Gastrocnemius medialis (tissue), 4 donors: ENCODE data around the gene UMODL1. TPM values are rescaled to one million over a fixed set of nuclear protein-coding genes. Genes with fewer than 3 reads are reported as not detected.

Source experiments
- ATAC-seq, 2 donors: fragments of 150-250 bp; one replicate each; pipeline ENCODE4 v1.9.1; 2016
- DNase-seq, 2 donors: peaks; one replicate each; pipeline ENCODE4 v3.0.0-alpha.2; 2019
- H3K27ac ChIP-seq, 4 donors: fragments of 200-600 bp; sonication (generic); 1 replicate in 1 of 4; 2 replicates in 3 of 4; pipeline ENCODE4 v1.5.1; 2016 to 2018; ENCODE audit warnings: mild to moderate bottlenecking in 2 of 4, moderate library complexity in 1 of 4
- H3K27me3 ChIP-seq, 3 donors: fragments of 200-600 bp; sonication (generic) in 2 of 3; 1 replicate in 1 of 3; 2 replicates in 2 of 3; pipeline versions ENCODE4 v1.5.1 to v1.6.0; 2016 to 2019; ENCODE audit warnings: mild to moderate bottlenecking in 1 of 3, moderate library complexity in 1 of 3
- H3K36me3 ChIP-seq, 2 donors: fragments of 200-600 bp; sonication (generic) in 1 of 2; one replicate each; pipeline ENCODE4 v1.5.1; 2017 to 2018
- H3K4me1 ChIP-seq, 2 donors: fragments of 200-600 bp; sonication (generic) in 1 of 2; one replicate each; pipeline ENCODE4 v1.5.1; 2016 to 2017; ENCODE audit warnings: mild to moderate bottlenecking in 2 of 2
- H3K4me3 ChIP-seq, 4 donors: fragments of 200-600 bp; sonication (generic) in 3 of 4; 1 replicate in 1 of 4; 2 replicates in 3 of 4; pipeline ENCODE4 v1.5.1; 2016 to 2019; ENCODE audit warnings: mild to moderate bottlenecking in 2 of 4
- H3K9me3 ChIP-seq, 3 donors: fragments of 200-600 bp; sonication (generic) in 2 of 3; 1 replicate in 1 of 3; 2 replicates in 2 of 3; pipeline ENCODE4 v1.5.1; 2016 to 2019
- POLR2A ChIP-seq, 2 donors: fragments of 450-650 bp; IDR thresholded peaks; one replicate each; pipeline ENCODE4 v1.6.1; 2017; ENCODE audit warnings: antibody characterized with exemption in 2 of 2, mild to moderate bottlenecking in 2 of 2, moderate library complexity in 2 of 2
- in situ Hi-C, 4 donors: fragments of 200-750 bp; cut with MboI; loops; one replicate each; pipeline versions ENCODE4 v1.15.0 to v1.8.0; 2017; ENCODE audit warnings: low sequenced_read_pairs in 4 of 4
- intact Hi-C: fragments of 100-400 bp; cut with DNase I; formaldehyde crosslinking; loops from one replicate; pipeline ENCODE4 v1.15.1; 2023; ENCODE audit warnings: low total_unique reads
- total RNA-seq, 4 donors: library from RNA; depleted of rRNA; stranded (reverse); fragments of >200 nt; gene quantifications; one replicate each; pipeline versions ENCODE4 v1.1.0 to v1.2.3, GENCODE V29; 2016
- TF ChIP-seq, protein P1 (sequence below), 5 experiments: fragments of 450-650 bp in 3 of 5; fragments of 200-600 bp in 2 of 5; sonication (generic) in 2 of 5; IDR thresholded peaks in 4 of 5; conservative IDR thresholded peaks in 1 of 5; 1 replicate in 4 of 5; 2 replicates in 1 of 5; pipeline ENCODE4 v1.5.1; 2016 to 2019; ENCODE audit warnings: antibody characterized with exemption in 5 of 5, mild to moderate bottlenecking in 3 of 5, moderate library complexity in 3 of 5

UMODL1 gene
- total RNA-seq, 4 donors from 2014 or later, result 0.13 TPM; not detected in 3

DNA sequence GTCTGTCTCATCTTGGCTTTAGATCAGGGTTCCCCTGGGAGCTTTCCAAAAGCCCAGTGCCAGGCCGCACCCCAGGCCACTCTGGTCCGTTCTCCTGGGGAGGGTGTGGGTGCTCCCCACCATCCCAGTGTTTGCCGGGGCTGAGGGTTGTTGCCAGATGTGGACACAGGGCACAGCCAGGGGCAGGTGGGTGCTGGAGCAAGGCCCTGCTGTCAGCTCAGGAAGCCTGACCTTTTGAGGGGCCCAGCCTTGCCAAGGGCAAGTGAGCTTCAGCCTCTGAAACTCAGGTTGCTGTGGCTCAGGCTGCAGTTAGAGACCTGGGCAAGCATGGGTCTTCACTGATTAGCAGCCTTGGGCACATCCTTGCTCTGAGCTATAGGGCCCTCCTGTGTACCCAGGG, 38.1 kb upstream of the UMODL1 start:
- in situ Hi-C loops, result no loop called here
- TF ChIP-seq, protein P1, sequence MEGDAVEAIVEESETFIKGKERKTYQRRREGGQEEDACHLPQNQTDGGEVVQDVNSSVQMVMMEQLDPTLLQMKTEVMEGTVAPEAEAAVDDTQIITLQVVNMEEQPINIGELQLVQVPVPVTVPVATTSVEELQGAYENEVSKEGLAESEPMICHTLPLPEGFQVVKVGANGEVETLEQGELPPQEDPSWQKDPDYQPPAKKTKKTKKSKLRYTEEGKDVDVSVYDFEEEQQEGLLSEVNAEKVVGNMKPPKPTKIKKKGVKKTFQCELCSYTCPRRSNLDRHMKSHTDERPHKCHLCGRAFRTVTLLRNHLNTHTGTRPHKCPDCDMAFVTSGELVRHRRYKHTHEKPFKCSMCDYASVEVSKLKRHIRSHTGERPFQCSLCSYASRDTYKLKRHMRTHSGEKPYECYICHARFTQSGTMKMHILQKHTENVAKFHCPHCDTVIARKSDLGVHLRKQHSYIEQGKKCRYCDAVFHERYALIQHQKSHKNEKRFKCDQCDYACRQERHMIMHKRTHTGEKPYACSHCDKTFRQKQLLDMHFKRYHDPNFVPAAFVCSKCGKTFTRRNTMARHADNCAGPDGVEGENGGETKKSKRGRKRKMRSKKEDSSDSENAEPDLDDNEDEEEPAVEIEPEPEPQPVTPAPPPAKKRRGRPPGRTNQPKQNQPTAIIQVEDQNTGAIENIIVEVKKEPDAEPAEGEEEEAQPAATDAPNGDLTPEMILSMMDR (IDR thresholded peaks at IDR 0.05 in 4 of 5, conservative IDR thresholded peaks at IDR 0.05 in 1 of 5), result no peak
- TF ChIP-seq POLR2A (IDR thresholded peaks at IDR 0.05), result no peak
- no peaks in the 10 kb centered on the region for H3K27me3 ChIP-seq
- intact Hi-C loops, result no loop called here
- H3K4me1 ChIP-seq, result no peaks in the 10 kb centered on the region
- no peaks in the 10 kb centered on the region for H3K9me3 ChIP-seq
- H3K27ac ChIP-seq, result no peak overlapping the region
- no peak overlapping the region for H3K4me3 ChIP-seq
- no peaks in the 10 kb centered on the region for H3K36me3 ChIP-seq
- no peak for ATAC-seq
- DNase-seq, result no peak

DNA sequence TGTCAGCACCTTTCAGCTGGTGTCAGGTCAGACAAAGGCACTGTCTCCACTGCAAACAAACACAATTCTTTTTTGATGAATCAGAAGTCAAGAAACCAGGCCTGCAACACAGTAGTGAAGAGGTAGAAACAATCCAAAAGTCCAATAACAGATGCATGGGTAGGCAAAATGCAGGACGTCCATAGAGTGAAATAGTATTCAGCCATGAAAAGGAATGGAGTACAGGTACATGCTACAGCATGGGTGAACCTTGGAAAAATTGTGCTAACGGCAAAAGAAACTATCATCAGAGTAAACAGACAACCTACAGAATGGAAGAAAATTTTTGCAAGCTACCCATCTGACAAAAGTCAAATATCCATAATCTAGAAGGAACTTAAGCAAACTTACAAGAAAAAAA, 34.8 kb upstream of the UMODL1 start:
- DNase-seq (no peak), ATAC-seq (no peak)
- H3K27me3 ChIP-seq, result no peaks in the 10 kb centered on the region
- intact Hi-C loops, result no loop called here
- TF ChIP-seq POLR2A (IDR thresholded peaks at IDR 0.05), result no peak
- TF ChIP-seq, protein P1 (IDR thresholded peaks at IDR 0.05 in 4 of 5, conservative IDR thresholded peaks at IDR 0.05 in 1 of 5), result no peak
- H3K4me1 ChIP-seq, result peaks cover 0 to 8% of the 10 kb centered on the region in 2 donors
- H3K27ac ChIP-seq, result no peak overlapping the region
- no peaks in the 10 kb centered on the region for H3K9me3 ChIP-seq
- no peaks in the 10 kb centered on the region for H3K36me3 ChIP-seq
- in situ Hi-C loops, result no loop called here
- no peak overlapping the region for H3K4me3 ChIP-seq

DNA sequence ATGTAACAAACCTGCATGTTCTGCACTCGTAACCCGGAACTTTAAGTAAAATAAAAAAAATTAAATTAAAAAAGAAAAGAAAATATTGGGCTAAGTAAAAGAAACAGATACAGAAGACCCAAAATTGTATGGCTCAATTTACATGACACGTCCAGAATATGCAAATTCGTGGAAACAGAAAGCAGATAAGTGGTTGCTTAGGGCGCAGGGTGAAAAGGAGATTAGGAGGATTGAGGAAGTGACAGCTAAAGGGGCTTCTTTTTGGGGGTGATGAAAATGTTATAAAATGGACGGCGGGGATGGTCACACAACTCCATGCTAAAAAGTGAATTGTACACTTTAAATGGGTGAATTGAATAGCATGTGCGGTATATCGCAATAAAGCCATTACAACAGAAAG, 33.6 kb upstream of the UMODL1 start:
- in situ Hi-C loops, result no loop called here
- Histone ChIP-seq H3K27ac (no peak overlapping the region), H3K4me1 (peaks cover 0 to 8% of the 10 kb centered on the region in 2 donors), H3K4me3 (no peak overlapping the region), H3K9me3 (no peaks in the 10 kb centered on the region), H3K27me3 (no peaks in the 10 kb centered on the region), H3K36me3 (no peaks in the 10 kb centered on the region)
- ATAC-seq (no peak), DNase-seq (no peak)
- no peak for TF ChIP-seq POLR2A (IDR thresholded peaks at IDR 0.05)
- TF ChIP-seq, protein P1 (IDR thresholded peaks at IDR 0.05 in 4 of 5, conservative IDR thresholded peaks at IDR 0.05 in 1 of 5), result no peak
- intact Hi-C loops, result no loop called here

DNA sequence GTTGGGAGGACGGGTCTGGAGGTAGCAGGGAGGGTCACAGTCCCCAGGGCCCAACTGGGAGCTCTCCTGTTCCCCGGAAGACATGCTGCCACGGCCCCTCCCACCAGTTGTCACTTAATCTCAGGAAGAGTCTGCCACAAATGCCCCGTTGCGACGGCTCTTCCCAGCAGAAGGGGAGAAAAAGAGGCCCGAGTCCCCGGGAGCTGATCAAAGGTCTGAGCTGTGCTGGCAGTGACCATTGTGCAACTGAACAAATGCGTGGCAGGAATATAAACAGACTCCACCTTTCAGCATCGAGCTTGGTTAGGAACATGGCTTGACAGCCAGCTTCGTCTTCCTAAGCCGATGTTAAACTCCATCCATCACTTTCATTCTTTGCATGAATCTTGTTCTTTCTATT, 33.2 kb upstream of the UMODL1 start:
- H3K9me3 ChIP-seq, result no peaks in the 10 kb centered on the region
- ATAC-seq (no peak), DNase-seq (no peak)
- peaks cover 0 to 8% of the 10 kb centered on the region in 2 donors for H3K4me1 ChIP-seq
- H3K27me3 ChIP-seq, result no peaks in the 10 kb centered on the region
- H3K4me3 ChIP-seq, result no peak overlapping the region
- intact Hi-C loops (no loop called here), in situ Hi-C loops (no loop called here)
- H3K27ac ChIP-seq, result no peak overlapping the region
- no peaks in the 10 kb centered on the region for H3K36me3 ChIP-seq
- TF ChIP-seq POLR2A (IDR thresholded peaks at IDR 0.05), result no peak
- TF ChIP-seq, protein P1 (IDR thresholded peaks at IDR 0.05 in 4 of 5, conservative IDR thresholded peaks at IDR 0.05 in 1 of 5), result no peak

DNA sequence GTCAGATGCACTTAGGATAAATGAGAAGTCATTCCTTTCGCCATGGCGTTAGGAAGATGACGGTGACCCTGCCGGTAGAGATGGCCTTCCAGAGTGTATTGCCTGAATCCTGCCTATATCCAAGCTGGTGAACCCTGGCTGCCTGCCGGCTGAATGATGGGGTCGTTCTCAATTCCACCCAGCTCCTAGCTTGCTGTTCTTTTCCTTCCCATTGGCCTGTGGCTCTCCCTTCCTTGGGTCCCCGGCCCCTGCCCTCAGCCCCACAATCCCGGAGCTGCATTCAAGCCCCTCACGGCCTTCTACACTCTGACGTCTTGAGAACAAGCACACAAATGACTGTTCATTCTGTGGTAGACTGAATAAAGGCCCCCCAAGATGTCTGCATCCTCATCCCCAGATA, 32.7 kb upstream of the UMODL1 start:
- ATAC-seq, result no peak
- H3K27me3 ChIP-seq, result no peaks in the 10 kb centered on the region
- DNase-seq, result no peak
- no peaks in the 10 kb centered on the region for H3K9me3 ChIP-seq
- H3K4me3 ChIP-seq, result no peak overlapping the region
- H3K27ac ChIP-seq, result no peak overlapping the region
- intact Hi-C loops (no loop called here), in situ Hi-C loops (no loop called here)
- H3K4me1 ChIP-seq, result peaks cover 0 to 8% of the 10 kb centered on the region in 2 donors
- TF ChIP-seq POLR2A (IDR thresholded peaks at IDR 0.05), result no peak
- TF ChIP-seq, protein P1 (IDR thresholded peaks at IDR 0.05 in 4 of 5, conservative IDR thresholded peaks at IDR 0.05 in 1 of 5), result no peak
- no peaks in the 10 kb centered on the region for H3K36me3 ChIP-seq
